ENCODE data around the gene PARD3B. TPM values are rescaled to one million over a fixed set of nuclear protein-coding genes. Genes with fewer than 3 reads are reported as not detected.

PARD3B gene
- total RNA-seq, 4 donors from 2014 or later: 32.8 to 69.6 (median 47.3) TPM

DNA sequence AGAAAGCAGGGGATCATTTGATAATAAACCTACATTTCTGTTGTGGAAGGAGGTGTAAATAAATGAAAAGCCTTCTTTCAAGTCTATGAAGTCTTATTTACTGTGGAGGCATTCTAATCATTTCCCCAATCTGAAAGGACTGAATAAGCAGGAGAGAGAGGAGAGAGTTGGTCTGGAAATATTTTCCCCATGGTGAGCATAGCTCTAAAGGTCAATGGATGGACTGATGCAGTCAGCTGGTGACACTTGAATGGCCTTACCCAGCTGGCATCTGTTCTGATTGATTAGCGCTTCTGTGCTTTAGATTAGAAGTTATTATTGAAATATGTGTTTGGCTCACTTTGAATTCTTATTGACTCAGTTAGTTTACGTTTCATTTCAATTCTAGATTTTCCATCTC, 122.7 kb downstream of the PARD3B start:
- TF ChIP-seq, protein P1, sequence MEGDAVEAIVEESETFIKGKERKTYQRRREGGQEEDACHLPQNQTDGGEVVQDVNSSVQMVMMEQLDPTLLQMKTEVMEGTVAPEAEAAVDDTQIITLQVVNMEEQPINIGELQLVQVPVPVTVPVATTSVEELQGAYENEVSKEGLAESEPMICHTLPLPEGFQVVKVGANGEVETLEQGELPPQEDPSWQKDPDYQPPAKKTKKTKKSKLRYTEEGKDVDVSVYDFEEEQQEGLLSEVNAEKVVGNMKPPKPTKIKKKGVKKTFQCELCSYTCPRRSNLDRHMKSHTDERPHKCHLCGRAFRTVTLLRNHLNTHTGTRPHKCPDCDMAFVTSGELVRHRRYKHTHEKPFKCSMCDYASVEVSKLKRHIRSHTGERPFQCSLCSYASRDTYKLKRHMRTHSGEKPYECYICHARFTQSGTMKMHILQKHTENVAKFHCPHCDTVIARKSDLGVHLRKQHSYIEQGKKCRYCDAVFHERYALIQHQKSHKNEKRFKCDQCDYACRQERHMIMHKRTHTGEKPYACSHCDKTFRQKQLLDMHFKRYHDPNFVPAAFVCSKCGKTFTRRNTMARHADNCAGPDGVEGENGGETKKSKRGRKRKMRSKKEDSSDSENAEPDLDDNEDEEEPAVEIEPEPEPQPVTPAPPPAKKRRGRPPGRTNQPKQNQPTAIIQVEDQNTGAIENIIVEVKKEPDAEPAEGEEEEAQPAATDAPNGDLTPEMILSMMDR (IDR thresholded peaks at IDR 0.05; ENCODE audit: low read depth): no peak

DNA sequence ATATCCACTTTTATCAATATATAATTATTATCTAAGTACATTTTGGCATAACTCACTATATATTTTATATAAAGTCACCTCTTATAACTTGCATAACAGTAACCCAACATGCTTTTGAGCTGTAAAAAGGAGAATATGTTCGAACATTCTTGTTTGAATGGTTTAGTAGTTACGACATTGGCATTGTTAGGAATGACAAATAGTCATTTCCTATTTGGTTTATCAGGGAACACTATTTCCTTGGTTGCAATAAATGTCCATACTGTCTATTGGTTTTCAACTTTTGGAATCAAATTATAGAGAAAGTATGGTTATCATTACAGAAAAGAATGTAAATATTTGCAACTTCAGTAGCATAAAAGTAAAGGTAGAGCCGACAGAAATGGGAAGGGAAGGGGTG, 124.1 kb downstream of the PARD3B start:
- TF ChIP-seq, protein P1 (IDR thresholded peaks at IDR 0.05; ENCODE audit: low read depth): no peak

DNA sequence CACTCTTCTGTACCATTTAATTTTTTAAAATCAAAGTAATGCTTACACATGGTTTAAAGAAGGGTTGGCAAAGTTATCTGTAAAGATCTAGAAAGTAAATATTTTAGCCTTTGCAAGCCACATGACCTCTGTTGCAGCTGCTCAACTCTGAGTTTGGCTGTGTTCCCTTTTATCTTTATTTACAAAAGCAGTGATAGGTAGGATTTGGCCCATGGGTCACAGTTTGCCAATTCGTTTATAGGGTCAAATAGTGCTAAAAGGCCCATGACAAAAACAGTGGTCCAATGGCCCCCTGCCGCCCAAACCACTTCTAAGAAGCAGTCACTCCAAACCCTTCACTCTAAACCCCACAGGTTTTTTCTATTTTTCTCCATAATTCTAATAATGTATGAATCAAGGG, 124.8 kb downstream of the PARD3B start:
- TF ChIP-seq, protein P1 (IDR thresholded peaks at IDR 0.05; ENCODE audit: low read depth): no peak

DNA sequence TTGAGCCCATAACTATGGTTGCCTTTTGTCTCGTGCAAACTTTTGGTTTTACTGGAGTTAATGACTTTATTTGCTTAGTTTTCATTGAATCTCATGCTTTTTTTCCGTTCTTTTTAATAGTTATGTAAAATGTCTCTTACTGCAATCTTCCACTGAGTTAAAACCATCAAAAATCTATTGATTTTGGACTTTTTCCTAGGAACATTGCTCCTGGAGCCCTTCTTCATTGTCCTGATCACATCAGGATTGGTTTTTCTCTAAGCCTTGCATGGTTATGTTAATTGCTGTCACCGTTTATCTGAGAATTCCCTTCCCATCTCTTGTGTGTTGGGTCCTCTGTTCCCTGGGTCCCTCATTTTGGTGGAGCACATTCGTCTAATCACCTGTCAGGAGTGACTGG, 125.5 kb downstream of the PARD3B start:
- TF ChIP-seq, protein P1 (IDR thresholded peaks at IDR 0.05; ENCODE audit: low read depth): no peak

DNA sequence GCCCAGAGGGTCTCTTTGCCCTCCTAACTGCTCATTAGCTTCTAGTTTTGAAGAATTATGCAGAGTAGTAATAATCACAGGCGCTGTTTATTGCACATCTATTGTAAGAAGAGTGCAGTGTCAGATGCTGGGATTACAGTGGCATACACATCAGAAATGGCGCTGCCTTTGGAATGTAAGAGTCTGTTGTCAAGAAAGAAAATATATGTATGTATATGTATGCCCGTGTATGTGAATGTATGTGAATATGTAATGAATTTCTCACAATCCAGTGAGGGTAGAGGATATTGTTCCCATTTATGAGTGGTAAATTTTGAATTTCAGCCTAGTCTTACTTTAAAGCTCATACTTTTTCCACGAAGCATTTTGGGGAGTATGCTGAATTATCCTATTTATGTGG, 127.5 kb downstream of the PARD3B start:
- TF ChIP-seq, protein P1 (IDR thresholded peaks at IDR 0.05; ENCODE audit: low read depth): no peak

DNA sequence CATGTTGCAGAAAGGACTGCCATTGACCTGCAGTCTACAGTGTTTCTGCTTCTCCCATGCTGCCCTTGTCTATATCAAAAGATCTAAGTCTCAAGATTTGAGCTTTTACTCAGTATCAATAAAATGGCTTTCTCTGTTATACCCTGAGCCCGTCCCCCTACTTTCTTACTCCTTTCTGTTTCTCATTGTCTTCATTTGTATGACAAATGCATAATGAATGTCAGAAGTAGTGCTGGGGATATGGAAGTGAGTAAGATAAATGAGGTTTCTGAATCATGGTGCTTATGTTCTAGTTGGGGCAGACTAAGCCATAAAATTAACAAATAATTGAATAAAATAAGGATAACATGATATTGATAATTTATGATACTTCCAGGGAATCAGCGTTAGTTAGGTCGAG, 128.6 kb downstream of the PARD3B start:
- TF ChIP-seq, protein P1 (IDR thresholded peaks at IDR 0.05; ENCODE audit: low read depth): no peak

DNA sequence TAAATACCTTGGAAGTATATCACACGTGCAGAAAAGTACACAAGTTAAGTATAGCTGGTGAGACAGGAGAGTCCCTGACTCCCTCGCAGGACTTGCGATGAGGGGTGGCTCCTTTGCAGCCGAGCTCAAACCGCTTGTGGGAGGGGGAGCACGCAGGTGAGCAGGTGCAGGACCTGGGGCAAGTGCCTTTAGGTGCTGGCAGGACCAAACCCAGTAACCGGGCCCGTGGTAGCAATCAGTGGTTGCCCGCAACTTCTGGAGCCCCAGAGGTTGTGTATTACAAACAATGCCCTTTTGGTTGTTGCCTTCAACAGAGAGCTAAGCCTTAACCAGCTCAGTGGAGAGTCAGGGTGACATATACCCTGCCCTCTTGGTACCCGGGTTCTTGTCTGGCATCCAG, 132.8 kb downstream of the PARD3B start:
- TF ChIP-seq, protein P1 (IDR thresholded peaks at IDR 0.05; ENCODE audit: low read depth): no peak

All from subcutaneous adipose tissue (tissue), 4 donors.